IPS-18a (cell line): ENCODE results near the gene LETM1.

Source experiments
- H3K27ac ChIP-seq: one replicate; pipeline ENCODE4 v1.5.1; 2013; ENCODE audit warnings: low read length
- H3K27me3 ChIP-seq: one replicate; pipeline ENCODE4 v1.6.1; 2013; ENCODE audit warnings: mild to moderate bottlenecking, low read length; ENCODE audit not compliant: control insufficient read depth, insufficient read depth
- H3K36me3 ChIP-seq: one replicate; pipeline ENCODE4 v1.6.1; 2013; ENCODE audit warnings: low read depth, low read length; ENCODE audit not compliant: control insufficient read depth
- H3K4me1 ChIP-seq: one replicate; pipeline ENCODE4 v1.6.1; 2013; ENCODE audit warnings: low read depth, low read length; ENCODE audit not compliant: control insufficient read depth
- H3K4me3 ChIP-seq: one replicate; pipeline ENCODE4 v1.5.1; 2013; ENCODE audit warnings: low read length
- H3K9ac ChIP-seq: one replicate; pipeline ENCODE4 v1.6.1; 2013; ENCODE audit warnings: mild to moderate bottlenecking, low read length, moderate library complexity
- H3K9me3 ChIP-seq: one replicate; pipeline ENCODE4 v1.6.1; 2013; ENCODE audit warnings: low read depth, low read length; ENCODE audit not compliant: control insufficient read depth

LETM1 gene

GRCh38 chr4:1871471-1872021, 15.6 kb upstream of the LETM1 start:
- Histone ChIP-seq H3K27ac (no peak overlapping the region), H3K27me3 (peaks cover 32% of the 10 kb centered on the region), H3K4me1 (peaks cover 7% of the 10 kb centered on the region), H3K9ac (peak overlapping the region; percentile 52), H3K9me3 (no peaks in the 10 kb centered on the region), H3K4me3 (peak overlapping the region; percentile 93), H3K36me3 (no peaks in the 10 kb centered on the region)

- H3K9me3 ChIP-seq, result no peaks in the 10 kb centered on the region
- no peaks in the 10 kb centered on the region for H3K36me3 ChIP-seq
- H3K9ac ChIP-seq, result peak within 1 kb of the TSS; percentile 85
- H3K4me3 ChIP-seq, result peak within 1 kb of the TSS; percentile 93
- peaks cover 7% of the 10 kb centered on the region for H3K4me1 ChIP-seq
- H3K27ac ChIP-seq, result no peak within 1 kb of the TSS
- peaks cover 39% of the 10 kb centered on the region for H3K27me3 ChIP-seq
Observed at GRCh38 chr4:1870578-1871443, 14.9 kb upstream of the LETM1 start, which contains the start of gene NSD2. TSS of gene NSD2 (plus strand) at chr4:1871393. CDS start at chr4:1900655, 29,262 bp downstream.

- Histone ChIP-seq H3K9ac (peak overlapping the region; percentile 64), H3K4me3 (peak overlapping the region; percentile 55), H3K36me3 (no peaks in the 10 kb centered on the region), H3K27ac (no peak overlapping the region), H3K4me1 (peaks cover 7% of the 10 kb centered on the region), H3K9me3 (no peaks in the 10 kb centered on the region), H3K27me3 (peaks cover 44% of the 10 kb centered on the region)
Observed at GRCh38 chr4:1870328-1870577, 14.3 kb upstream of the LETM1 start.

- no peaks in the 10 kb centered on the region for H3K36me3 ChIP-seq
- no peaks in the 10 kb centered on the region for H3K9me3 ChIP-seq
- H3K4me3 ChIP-seq, result peak overlapping the region; percentile 55
- peaks cover 7% of the 10 kb centered on the region for H3K4me1 ChIP-seq
- peaks cover 50% of the 10 kb centered on the region for H3K27me3 ChIP-seq
- no peak overlapping the region for H3K27ac ChIP-seq
- H3K9ac ChIP-seq, result peak overlapping the region; percentile 64
Observed at GRCh38 chr4:1869530-1870327, 13.8 kb upstream of the LETM1 start.

GRCh38 chr4:1868912-1869311, 13.0 kb upstream of the LETM1 start:
- no peaks in the 10 kb centered on the region for H3K9me3 ChIP-seq
- H3K9ac ChIP-seq, result no peak overlapping the region
- H3K4me1 ChIP-seq, result peaks cover 10% of the 10 kb centered on the region
- no peak overlapping the region for H3K4me3 ChIP-seq
- H3K27ac ChIP-seq, result no peak overlapping the region
- peaks cover 58% of the 10 kb centered on the region for H3K27me3 ChIP-seq
- no peaks in the 10 kb centered on the region for H3K36me3 ChIP-seq

- Histone ChIP-seq H3K36me3 (no peaks in the 10 kb centered on the region), H3K27ac (no peak overlapping the region), H3K4me3 (no peak overlapping the region), H3K27me3 (peaks cover 64% of the 10 kb centered on the region), H3K4me1 (peaks cover 10% of the 10 kb centered on the region), H3K9ac (no peak overlapping the region), H3K9me3 (no peaks in the 10 kb centered on the region)
Observed at GRCh38 chr4:1868293-1868692, 12.3 kb upstream of the LETM1 start.

GRCh38 chr4:1866189-1866661, 10.3 kb upstream of the LETM1 start:
- no peak overlapping the region for H3K27ac ChIP-seq
- peaks cover 6% of the 10 kb centered on the region for H3K4me1 ChIP-seq
- H3K4me3 ChIP-seq, result no peak overlapping the region
- peaks cover 85% of the 10 kb centered on the region for H3K27me3 ChIP-seq
- no peaks in the 10 kb centered on the region for H3K9me3 ChIP-seq
- H3K9ac ChIP-seq, result no peak overlapping the region
- H3K36me3 ChIP-seq, result no peaks in the 10 kb centered on the region

GRCh38 chr4:1864076-1865008, 8.4 kb upstream of the LETM1 start:
- H3K4me3 ChIP-seq, result no peak overlapping the region
- no peaks in the 10 kb centered on the region for H3K36me3 ChIP-seq
- peaks cover 3% of the 10 kb centered on the region for H3K4me1 ChIP-seq
- no peaks in the 10 kb centered on the region for H3K9me3 ChIP-seq
- H3K9ac ChIP-seq, result no peak overlapping the region
- H3K27me3 ChIP-seq, result peaks cover 99% of the 10 kb centered on the region
- no peak overlapping the region for H3K27ac ChIP-seq

GRCh38 chr4:1863297-1864033, 7.5 kb upstream of the LETM1 start:
- H3K4me3 ChIP-seq, result no peak overlapping the region
- H3K9ac ChIP-seq, result no peak overlapping the region
- H3K36me3 ChIP-seq, result no peaks in the 10 kb centered on the region
- H3K27ac ChIP-seq, result no peak overlapping the region
- H3K27me3 ChIP-seq, result peaks cover 99% of the 10 kb centered on the region
- H3K4me1 ChIP-seq, result peaks cover 3% of the 10 kb centered on the region
- no peaks in the 10 kb centered on the region for H3K9me3 ChIP-seq

- H3K27me3 ChIP-seq, result peaks cover 99% of the 10 kb centered on the region
- peaks cover 3% of the 10 kb centered on the region for H3K4me1 ChIP-seq
- no peak overlapping the region for H3K27ac ChIP-seq
- H3K9ac ChIP-seq, result no peak overlapping the region
- peak overlapping the region; percentile 38 for H3K4me3 ChIP-seq
- no peaks in the 10 kb centered on the region for H3K36me3 ChIP-seq
- no peaks in the 10 kb centered on the region for H3K9me3 ChIP-seq
Observed at GRCh38 chr4:1862961-1863296, 7.0 kb upstream of the LETM1 start.
